Fibroblast of lung (primary cell): ENCODE measurements around the gene ZNF22.

Experiments used
- CTCF ChIP-seq, 2 donors: IDR thresholded peaks in 1 of 2; conservative IDR thresholded peaks in 1 of 2; 1 replicate in 1 of 2; 2 replicates in 1 of 2; pipeline ENCODE4 v1.5.1; 2011 to 2012; ENCODE audit warnings: low read length in 2 of 2, control low read depth in 1 of 2, inconsistent platforms in 1 of 2, low read depth in 1 of 2, mild to moderate bottlenecking in 1 of 2
- EZH2 ChIP-seq: IDR thresholded peaks from 2 replicates; pipeline ENCODE4 v1.5.1; 2012; ENCODE audit warnings: low read length, control low read depth, mild to moderate bottlenecking; ENCODE audit errors: missing control alignments

GRCh38 chr10:44954962-44955361 lies 45.8 kb upstream of the ZNF22 start:
- TF ChIP-seq CTCF (conservative IDR thresholded peaks at IDR 0.05 in 1 of 2, IDR thresholded peaks at IDR 0.05 in 1 of 2; ENCODE audit: low read depth in 1 of 2, low read length in 2 of 2) (no peak), EZH2 (no peak)
